ENCODE data around the gene GAL3ST1. TPM values are rescaled to one million over a fixed set of nuclear protein-coding genes. Genes with fewer than 3 reads are reported as not detected.

Gene GAL3ST1
- total RNA-seq: not detected in 2 replicates

DNA sequence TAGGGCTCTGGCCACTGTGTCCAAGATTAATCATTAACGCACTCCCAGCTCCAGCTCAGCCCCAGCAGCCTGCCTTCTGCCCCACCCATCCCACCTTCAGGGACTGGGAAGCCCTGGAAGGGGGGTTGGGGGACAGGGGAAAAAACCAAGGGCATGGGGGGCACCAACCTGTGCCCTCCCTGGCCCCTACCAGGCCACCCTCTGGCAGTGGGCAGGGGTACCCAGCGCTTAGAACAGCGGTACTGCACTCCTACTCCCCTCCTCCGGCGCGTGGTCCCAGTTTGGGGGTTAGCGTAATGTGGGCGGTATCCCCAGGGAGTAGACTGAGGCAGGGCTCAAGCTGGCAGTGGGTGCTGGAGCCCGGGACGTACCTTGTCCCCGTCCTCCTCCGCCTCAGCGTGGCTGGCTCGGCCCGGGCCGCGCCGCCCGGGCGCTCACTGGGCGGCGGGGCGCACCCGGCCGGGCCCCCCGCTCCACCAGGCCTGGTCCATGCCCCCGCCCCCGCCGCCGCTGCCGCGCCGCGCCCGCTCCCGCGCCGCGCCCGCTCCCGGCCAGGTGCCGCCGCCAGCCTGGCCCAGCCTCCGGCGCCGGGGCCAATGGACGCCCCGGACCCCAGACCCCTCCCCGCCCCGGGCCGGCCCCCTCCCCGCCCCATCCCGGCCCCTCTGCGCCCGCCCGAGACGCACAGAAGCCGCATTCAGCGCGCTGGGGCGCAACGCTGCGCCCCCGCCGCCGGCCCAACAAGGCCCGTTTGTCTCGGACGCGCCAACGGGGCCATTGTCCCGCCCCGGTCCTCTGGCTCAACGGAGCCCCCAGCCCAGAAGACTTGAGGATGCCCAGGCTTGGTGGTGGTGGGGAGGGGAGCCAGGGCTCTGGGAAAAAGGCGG lies at the start of gene GAL3ST1:
Gene GAL3ST1 (minus strand): TSS at position 571 of the 887 bp plus-strand sequence. CDS start 17,273 bp downstream, outside the sequence.

DNA sequence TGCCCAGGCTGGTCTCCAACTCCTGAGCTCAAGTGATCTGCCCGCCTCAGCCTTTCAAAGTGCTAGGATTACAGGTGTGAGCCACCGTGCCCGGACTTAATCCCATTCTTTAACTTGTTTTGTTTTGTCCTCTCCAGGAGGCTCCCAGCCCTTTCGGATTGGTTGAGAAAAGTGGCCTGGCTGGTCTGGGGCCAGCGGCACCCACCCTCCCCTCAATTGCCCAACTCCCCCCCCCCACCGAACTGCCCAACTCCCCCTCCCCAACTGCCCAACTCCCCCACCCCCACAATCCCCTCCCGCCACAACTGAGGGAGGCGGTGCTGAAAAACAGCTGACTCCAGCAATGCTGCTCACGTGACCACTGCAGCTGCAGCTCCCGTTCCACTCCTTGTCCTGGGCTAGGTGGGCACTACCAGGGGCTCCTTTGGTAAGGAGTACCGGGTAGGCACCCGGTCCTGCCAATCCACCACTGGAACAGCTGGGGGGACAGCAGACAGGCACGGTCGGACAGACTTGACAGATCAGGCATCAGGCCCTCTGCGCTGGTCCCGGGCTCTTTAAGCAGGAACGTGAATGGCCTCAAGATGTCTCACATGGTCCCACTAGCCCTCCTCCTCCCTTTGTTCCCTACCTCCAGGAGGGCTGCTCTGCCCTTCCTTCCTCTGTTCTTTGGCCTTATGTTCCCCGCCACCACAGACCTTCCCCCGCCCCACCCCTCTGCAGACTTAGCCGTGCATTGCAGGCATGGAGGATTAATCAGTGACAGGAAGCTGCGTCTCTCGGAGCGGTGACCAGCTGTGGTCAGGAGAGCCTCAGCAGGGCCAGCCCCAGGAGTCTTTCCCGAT lies 32.2 kb upstream of the GAL3ST1 start, which contains the start of gene TCN2:
Gene TCN2 (plus strand): TSS at position 720 of the 845 bp plus-strand sequence. CDS start 158 bp downstream, outside the sequence.

DNA sequence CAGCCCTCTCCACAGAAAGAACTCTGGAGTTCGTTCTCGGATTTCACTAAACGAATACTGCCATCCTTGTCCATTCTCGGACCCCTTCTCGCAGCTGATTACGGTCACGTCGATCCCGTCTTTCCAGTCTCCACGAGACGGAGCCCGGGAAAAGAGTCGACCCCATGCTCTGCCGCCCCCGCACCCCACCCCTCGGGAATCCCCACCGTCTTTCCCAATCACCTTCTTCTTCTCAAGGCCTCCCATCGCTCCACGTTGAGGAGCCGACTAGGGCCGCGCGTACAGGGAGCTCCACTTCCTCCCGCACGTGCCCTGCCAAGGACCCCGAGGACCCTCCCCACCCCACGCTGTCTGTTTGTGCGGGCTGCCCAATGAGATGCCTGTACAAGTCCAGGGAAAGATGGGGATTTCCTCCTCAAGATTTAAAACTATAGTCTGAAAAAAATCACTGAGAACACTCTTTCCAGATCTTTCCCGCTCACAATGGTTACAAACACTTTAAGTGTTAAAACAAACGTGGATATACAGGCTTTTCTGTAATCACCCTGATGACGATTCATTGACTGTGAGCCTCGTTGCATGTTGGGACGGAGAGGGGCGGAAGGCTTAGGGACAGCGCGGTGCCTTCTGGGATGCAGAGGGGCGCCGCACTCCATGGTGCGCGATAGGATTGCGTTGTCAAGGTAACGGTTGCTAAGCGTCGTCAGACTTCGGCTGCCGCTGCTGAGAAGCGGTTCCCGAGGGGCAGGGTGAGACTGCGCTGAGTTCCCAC lies 17.3 kb upstream of the GAL3ST1 start, which contains the start of gene PES1:
Gene PES1 (minus strand): TSS at position 323 of the 772 bp plus-strand sequence. CDS start 77 bp downstream, at position 246.

DNA sequence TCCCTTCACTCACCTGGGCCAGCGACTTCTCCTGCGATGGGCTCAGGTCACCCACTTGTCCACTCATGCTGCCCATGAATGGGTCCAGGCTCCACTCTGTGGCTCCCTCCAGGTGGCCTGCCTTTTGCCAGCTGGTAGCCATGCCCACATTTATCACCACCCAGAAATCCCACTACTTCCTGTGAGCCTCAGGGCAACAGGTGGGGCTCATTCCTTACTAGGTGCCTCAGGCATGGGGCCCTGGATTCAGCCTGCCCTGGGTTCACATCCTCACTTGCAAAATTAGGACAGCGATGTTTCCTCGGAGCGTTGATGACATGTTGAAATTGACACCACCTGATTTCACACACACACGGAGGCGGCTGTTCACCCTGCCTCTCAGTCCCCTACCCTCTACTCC lies 27.8 kb downstream of the GAL3ST1 start, which contains the start of gene SEC14L6:
Gene SEC14L6 (minus strand): TSS at position 126 of the 400 bp plus-strand sequence. CDS start 59 bp downstream, at position 67.

Other genes starting within 250 kb of the GAL3ST1 start
- 8.5 and 10.1 TPM in 2 replicates for gene TBC1D10A, start 247.7 kb downstream of the GAL3ST1 start, total RNA-seq
- gene SF3A1, start 217.8 kb downstream of the GAL3ST1 start, total RNA-seq: 28.6 and 40.0 TPM in 2 replicates
- 1.3 and 5.1 TPM in 2 replicates for gene CCDC157, start 217.7 kb downstream of the GAL3ST1 start, total RNA-seq
- 7.8 and 8.1 TPM in 2 replicates for gene RNF215, start 187.3 kb downstream of the GAL3ST1 start, total RNA-seq
- gene SEC14L2, start 177.6 kb downstream of the GAL3ST1 start, total RNA-seq: 33.0 and 36.9 TPM in 2 replicates
- gene MTFP1, start 148.9 kb downstream of the GAL3ST1 start, total RNA-seq: 106 and 127 TPM in 2 replicates
- not detected in 2 replicates for gene SEC14L3, start 102.6 kb downstream of the GAL3ST1 start, total RNA-seq
- 0.15 and 0.53 TPM in 2 replicates for gene SEC14L4, start 69.0 kb downstream of the GAL3ST1 start, total RNA-seq
- gene SEC14L6, start 27.9 kb downstream of the GAL3ST1 start, total RNA-seq: not detected in 2 replicates
- 85.1 and 96.2 TPM in 2 replicates for gene PES1, start 17.2 kb upstream of the GAL3ST1 start, total RNA-seq
- 56.9 and 74.3 TPM in 2 replicates for gene TCN2, start 32.5 kb upstream of the GAL3ST1 start, total RNA-seq
- 28.3 and 31.1 TPM in 2 replicates for gene SLC35E4, start 61.1 kb upstream of the GAL3ST1 start, total RNA-seq
- 10.6 and 12.1 TPM in 2 replicates for gene DUSP18, start 93.2 kb upstream of the GAL3ST1 start, total RNA-seq
- gene OSBP2, start 120.2 kb upstream of the GAL3ST1 start, total RNA-seq: 2.3 and 2.9 TPM in 2 replicates

Measured in mammary microvascular endothelial cell (primary cell).